Lung microvascular endothelial cell (primary cell): ENCODE results near the gene ASCC3. TPM values are rescaled to one million over a fixed set of nuclear protein-coding genes. Genes with fewer than 3 reads are reported as not detected.

Source experiments
- DNase-seq, 2 donors: peaks; one replicate each; pipeline versions ENCODE4 v3.0.0 to v3.0.0-alpha.2; 2010; ENCODE audit warnings: low read depth in 2 of 2
- total RNA-seq: library from RNA; depleted of rRNA; stranded (reverse); fragments of >200 nt; gene quantifications from 2 replicates; pipeline ENCODE4 v1.2.1, GENCODE V29; 2014

The ASCC3 gene
- total RNA-seq, 1 donor from 2014 or later: 26.8 TPM

DNA sequence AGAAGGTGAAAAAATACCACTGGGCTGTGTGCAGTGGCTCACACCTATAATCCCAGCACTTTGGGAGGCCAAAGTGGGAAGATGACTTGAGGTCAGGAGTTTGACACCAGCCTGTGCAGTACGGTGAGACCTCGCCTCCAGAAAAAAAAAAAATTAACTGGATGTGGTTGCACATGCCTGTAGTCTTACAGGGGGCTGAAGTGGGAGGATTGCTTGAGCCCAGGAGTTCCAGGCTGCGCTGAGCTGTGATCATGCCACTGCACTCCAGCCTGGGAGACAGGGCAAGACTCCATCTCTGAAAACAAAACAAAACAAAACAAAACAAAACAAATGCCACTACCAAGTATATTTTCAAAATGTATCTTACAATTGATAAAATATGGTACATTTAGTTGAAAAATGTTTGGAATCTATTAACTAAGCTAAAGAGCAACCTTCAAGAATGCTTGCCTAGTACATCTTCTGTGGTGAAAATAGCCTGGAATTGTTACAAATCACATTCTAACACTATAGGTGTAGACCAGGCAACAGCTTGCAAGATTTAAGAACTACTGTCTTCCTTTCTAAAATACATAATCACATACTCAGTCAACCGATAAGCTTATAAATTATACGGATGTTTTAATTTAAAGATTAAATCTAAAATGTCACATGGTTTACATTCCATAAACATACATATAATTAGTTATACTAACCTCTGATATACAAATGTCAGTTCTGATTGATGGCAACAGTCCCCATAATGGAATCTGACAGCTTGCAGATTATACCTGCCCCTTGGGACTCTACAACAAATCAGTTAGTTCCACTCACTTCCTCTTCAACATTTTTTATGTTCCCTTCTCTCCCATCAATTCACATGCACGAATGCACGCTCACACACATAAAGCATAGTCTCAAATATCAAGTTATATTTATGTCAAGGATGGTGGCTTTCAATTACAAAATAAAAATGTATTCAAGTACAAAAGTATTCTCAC, 150.8 kb downstream of the ASCC3 start:
- no peak for DNase-seq

DNA sequence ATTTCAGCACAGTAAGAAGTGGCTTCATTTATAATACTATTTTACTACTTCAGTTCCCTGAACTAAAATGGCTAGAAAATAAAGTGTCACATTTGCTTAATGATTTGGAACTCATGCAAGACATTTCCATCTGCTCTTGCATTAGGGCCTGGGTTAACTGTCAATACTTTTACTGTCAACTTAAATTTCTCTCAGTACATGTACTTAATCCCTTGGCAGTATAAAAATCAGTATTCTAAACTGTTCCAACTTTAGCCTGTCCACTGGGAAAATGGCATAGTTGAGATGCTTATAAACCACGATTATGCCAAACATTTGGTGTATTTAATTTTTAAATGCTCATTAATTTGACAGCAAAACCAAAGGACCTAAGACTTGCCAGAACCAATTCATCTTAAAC, 154.5 kb downstream of the ASCC3 start:
- DNase-seq: no peak

GRCh38 chr6:100724696-100725095, 156.4 kb downstream of the ASCC3 start:
- no peak for DNase-seq

GRCh38 chr6:100724222-100724621, 156.9 kb downstream of the ASCC3 start:
- no peak for DNase-seq

DNA sequence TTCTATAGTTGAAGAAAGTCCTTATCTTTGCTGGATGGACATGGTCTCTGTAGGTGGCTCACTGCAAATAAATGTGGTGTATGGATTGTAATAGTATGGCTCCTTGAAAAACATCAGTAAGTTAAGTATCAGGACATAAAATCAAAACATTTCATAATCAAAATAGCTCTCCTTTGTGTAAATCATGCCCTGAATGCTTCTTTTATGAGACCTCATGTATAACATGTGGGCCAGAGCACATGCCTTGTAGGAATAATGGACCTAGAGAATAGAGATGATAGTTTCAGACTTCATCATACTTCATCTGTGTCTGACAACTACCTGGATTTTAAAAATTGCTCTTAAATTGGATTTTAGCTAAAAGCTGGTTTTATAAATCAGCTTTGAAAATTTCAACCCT, 159.9 kb downstream of the ASCC3 start:
- DNase-seq: no peak

- DNase-seq: peak; percentile 57 to 62
Measured at GRCh38 chr6:100719883-100720682, 161.0 kb downstream of the ASCC3 start.

GRCh38 chr6:100712997-100713396, 168.1 kb downstream of the ASCC3 start:
- no peak for DNase-seq

GRCh38 chr6:100706491-100706890, 174.6 kb downstream of the ASCC3 start:
- no peak for DNase-seq

DNA sequence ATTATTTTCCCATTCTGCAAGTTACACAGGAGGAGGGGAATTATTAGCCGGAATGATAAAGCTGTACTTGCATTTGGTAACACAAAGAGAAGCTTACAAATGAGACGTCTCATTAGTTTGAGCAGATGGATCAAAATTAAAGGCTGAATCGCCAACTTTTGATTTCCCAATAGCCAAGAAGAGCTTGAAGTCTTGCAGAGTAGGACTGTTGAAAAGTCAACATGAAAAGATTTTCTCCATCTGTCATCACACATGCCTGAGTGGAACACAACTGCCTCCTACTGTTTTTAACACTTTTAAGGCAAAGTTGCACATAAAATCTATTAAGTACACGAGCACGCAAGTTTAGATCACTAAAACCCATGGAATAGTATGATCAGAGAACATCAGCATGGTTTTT, 176.2 kb downstream of the ASCC3 start:
- DNase-seq: no peak

GRCh38 chr6:100701728-100702127, 179.4 kb downstream of the ASCC3 start:
- DNase-seq: no peak

DNA sequence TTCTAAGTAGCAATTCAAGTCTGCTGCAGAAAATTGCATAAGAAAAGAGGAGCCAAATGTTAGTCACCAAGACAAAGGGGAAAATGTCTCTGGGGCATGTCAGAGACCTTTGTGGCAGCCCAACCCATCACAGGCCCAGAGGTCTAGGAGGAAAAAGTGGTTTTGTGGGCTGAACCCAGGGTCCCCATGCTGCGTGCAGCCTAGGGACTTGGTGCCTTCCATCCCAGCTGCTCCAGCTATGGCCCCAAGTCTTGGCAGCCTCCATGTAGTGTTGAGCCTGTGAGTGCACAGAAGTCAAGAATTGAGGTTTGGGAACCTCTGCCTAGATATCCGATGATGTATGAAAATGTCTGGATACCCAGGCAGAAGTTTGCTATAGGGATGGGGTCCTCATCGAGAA, 181.1 kb downstream of the ASCC3 start:
- DNase-seq: no peak

GRCh38 chr6:100695445-100695844, 185.7 kb downstream of the ASCC3 start:
- DNase-seq: no peak

DNA sequence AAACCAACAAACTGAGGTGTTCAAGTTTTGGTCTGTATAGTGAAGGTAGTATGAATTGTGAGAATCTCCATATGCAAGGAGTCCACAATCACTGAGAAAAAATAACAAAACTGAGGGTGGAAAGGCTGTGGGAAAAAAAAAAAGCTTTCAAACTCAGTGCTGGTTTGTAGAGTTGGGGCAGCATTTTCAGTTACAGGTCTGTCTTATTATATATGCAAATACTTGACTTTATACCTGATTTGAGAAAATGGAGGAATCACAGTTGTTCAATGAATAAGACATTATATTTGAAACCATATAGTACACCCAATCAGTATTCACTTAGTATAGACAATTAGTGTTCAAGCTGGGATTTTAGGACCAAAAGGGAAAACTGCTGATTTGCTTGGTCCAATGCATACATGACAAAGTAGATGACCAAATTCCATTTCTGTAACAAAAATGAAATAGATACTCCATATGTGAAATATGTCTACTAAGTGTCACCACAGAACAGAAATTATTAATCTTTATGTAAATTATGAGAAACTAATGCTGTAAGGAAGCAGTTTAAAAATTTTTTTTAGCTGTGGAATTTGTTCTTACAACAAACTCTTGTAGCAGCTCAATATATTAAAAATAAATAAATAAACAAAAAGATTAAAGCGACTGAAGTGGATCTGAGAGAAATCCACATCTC, 187.7 kb downstream of the ASCC3 start:
- DNase-seq: no peak

DNA sequence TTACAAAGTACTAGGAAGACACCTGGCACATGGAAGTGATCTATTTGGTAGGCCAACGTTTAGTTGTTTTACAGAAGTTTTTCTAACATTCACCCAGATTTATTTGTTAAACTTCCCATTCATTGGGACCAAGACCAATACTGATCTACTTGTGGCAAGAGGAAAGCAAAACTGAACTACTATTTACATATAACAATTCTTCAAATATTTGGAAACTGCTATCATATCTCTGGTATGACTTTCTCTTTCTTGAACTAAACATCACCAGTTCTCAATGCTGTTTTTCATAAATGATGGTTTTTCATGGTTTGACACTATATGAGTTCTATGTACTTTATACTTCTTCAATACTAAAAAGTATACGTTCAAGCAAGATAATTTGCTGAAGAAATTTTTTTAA, 189.2 kb downstream of the ASCC3 start:
- DNase-seq: no peak

DNA sequence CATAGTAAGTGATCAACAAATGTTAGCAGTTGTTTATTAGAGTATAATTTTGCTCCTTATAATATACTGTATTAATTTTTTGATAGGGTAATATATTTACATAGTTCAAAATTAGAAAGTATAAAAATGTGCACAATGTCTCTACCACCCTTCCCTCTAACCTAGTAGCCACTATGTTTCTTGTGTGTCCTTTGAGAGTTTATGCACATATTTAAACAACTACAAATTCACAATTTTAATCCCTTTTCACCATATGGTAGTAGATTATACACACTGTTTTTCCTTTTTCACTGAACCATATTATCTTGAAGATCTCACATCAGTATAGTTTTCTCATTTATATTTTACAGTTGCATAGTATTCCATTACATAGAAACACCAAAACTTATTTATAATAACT, 194.9 kb downstream of the ASCC3 start:
- no peak for DNase-seq

GRCh38 chr6:100685747-100686146, 195.4 kb downstream of the ASCC3 start:
- DNase-seq: peak in 1 of 2 donors; percentile 26

DNA sequence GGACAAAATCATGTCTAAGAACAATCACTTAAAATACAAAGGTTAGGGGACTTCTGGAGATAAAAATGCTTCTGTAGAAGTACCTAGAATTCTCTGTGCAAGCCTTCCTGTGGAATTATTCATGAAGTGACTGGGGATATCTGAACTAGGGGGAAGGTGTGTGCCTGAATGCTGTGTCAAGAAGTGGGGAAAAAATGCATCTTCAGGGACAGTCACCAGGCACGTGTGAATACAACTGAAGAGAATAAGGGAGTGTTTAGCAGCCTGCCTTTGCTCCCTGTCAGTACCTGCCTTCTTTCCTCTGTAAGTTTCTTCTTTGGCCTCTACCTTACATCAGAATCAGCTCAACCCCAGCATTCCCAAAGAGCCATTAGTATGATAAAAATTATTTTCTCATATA, 201.0 kb downstream of the ASCC3 start:
- DNase-seq: no peak

DNA sequence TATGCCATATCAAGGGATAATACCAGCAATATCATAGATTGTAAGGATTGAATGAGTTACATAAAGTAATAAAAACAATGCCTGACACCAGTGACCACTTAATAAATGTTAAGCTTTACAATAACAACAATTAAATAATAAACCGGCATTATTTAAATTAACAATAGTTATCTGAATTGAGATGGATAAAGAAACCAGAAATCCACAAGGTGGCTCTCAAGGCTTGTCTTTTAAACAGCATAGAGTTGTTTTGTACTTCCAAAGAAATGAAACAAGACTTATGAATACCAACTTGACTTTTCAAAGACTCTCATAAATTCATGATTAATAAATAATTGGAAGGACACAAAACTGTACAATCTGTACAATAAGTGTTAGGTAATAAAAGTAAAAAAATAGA, 203.1 kb downstream of the ASCC3 start:
- no peak for DNase-seq

DNA sequence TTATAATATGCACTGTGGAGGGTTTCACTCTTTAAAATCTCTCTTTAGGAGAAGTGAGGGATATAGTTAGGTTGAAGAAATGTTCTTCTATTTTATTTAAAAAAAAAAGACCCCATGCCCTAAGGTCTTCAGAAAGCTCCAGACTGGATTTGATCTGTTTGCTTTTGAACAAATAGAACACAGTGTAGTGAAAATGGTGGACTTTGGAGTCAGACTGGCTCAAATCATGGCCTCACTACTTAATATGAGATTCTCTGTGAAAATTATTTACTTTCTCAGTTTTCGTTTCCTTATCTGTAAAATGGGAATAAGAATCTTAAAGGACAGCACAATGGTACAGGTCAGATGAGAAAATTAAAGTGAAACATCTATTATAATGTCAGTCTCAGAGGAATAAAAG, 203.9 kb downstream of the ASCC3 start:
- no peak for DNase-seq

DNA sequence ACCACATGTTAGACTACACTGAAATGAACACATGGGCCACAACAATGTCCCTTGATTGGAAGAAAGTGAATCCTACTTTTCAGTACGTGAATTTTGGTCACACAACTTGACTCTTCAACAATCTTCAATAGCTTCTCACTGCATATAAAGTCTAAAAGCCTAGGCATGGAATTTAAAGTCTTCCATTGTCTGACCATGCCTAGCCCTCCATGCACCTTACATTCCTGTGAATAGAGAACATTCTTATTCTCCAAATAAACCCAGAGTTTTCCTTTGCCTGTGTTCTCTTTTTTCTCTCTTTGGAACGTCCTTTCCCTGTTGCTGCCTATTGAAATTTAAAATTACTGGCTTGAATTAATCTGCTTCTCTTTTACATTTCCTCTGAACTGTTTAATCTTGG, 207.5 kb downstream of the ASCC3 start:
- DNase-seq: no peak

DNA sequence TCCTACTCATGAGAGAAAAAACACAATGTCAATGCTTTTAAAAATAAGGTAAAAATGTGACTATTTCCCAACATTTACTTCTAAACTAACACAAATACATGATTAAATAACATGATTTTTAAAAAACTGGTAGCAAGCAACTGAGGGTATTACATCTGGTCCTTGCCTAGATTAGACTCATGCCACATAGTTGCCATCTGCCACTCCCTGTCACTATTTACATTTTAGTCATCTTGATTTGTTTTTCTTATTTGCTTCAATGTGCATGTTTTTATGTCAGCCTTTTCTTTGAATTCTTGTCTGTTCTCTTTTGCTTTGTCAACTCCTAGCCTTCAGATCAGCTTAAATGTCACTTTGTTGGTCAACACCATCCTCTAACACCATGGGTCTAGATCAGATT, 209.4 kb downstream of the ASCC3 start:
- DNase-seq: no peak

- no peak for DNase-seq
Measured at GRCh38 chr6:100670056-100670455, 211.1 kb downstream of the ASCC3 start.
